Endothelial cell of umbilical vein (primary cell): ENCODE measurements around the gene LCNL1. TPM values are rescaled to one million over a fixed set of nuclear protein-coding genes. Genes with fewer than 3 reads are reported as not detected.

Source experiments
- BruUV-seq: library from RNA; stranded (reverse); fragments of 400-500 nt; replicated peaks from 2 replicates; lab custom pipeline; 2021; lab: Mats Ljungman, UMichigan
- CTCF ChIA-PET: fragments of 300-600, 350-600 bp; sonication (Branson Sonifier 250); formaldehyde crosslinking; loops from one replicate; lab custom pipeline; 2021; ENCODE audit warnings: antibody characterized with exemption, inconsistent platforms; lab: Charles Lee
- POLR2A ChIA-PET: fragments of 300-600, 350-600 bp; sonication (Branson Sonifier 250); formaldehyde crosslinking; loops from one replicate; lab custom pipeline; 2021; ENCODE audit warnings: antibody characterized with exemption, inconsistent platforms; lab: Charles Lee
- DNase-seq: peaks from one replicate; pipeline ENCODE4 v3.0.0-alpha.2; 2011; ENCODE audit warnings: low read depth, low spot score
- FAIRE-seq: peaks from 2 replicates; lab custom pipeline; 2011; peaks lifted over from hg19 to GRCh38; lab: Jason Lieb, UNC
- H2AFZ ChIP-seq: 2 replicates; pipeline ENCODE4 v1.6.0; 2012; ENCODE audit warnings: low read depth, low read length, control low read depth, inconsistent platforms
- H3K27ac ChIP-seq: 2 replicates; pipeline ENCODE4 v1.5.1; 2011; ENCODE audit warnings: low read depth, mild to moderate bottlenecking, control low read depth, low read length, moderate library complexity; ENCODE audit not compliant: insufficient read depth
- H3K27me3 ChIP-seq, 2 experiments: 2 replicates each; pipeline versions ENCODE4 v1.6.0 to v1.6.1; 2011; ENCODE audit warnings: low read length in 2 of 2, mixed read lengths in 1 of 2; ENCODE audit not compliant: control insufficient read depth in 2 of 2, insufficient read depth in 2 of 2
- H3K36me3 ChIP-seq, 2 experiments: 2 replicates in 1 of 2; 3 replicates in 1 of 2; pipeline ENCODE4 v1.5.1; 2011; ENCODE audit warnings: low read length in 2 of 2, mild to moderate bottlenecking in 1 of 2, moderate library complexity in 1 of 2; ENCODE audit not compliant: control insufficient read depth in 2 of 2, insufficient read depth in 2 of 2; ENCODE audit errors: extremely low read depth in 1 of 2
- H3K4me1 ChIP-seq: 3 replicates; pipeline ENCODE4 v1.5.1; 2011; ENCODE audit warnings: mild to moderate bottlenecking, low read length; ENCODE audit not compliant: control insufficient read depth, insufficient read depth; ENCODE audit errors: extremely low read depth
- H3K4me2 ChIP-seq: 2 replicates; pipeline ENCODE4 v1.6.1; 2011; ENCODE audit warnings: low read length, control low read depth, mixed read lengths; ENCODE audit not compliant: insufficient read depth
- H3K4me3 ChIP-seq, 3 experiments: fragments of 200-600 bp in 1 of 3; sonication (generic), shearing (Covaris generic) in 1 of 3; replicated peaks in 1 of 3; 2 replicates each; pipeline ENCODE4 v1.5.1; 2011 to 2016; ENCODE audit warnings: control low read depth in 3 of 3, low read length in 3 of 3, mild to moderate bottlenecking in 2 of 3, inconsistent platforms in 1 of 3, low read depth in 1 of 3, moderate library complexity in 1 of 3; ENCODE audit not compliant: insufficient read depth in 1 of 3
- H3K79me2 ChIP-seq: 2 replicates; pipeline ENCODE4 v1.6.0; 2012; ENCODE audit warnings: low read length, inconsistent platforms; ENCODE audit not compliant: control insufficient read depth, insufficient read depth
- H3K9ac ChIP-seq: replicated peaks from 2 replicates; pipeline ENCODE3; 2011; ENCODE audit warnings: low read length, control low read depth; ENCODE audit not compliant: insufficient read depth; ENCODE audit errors: extremely low read depth
- H3K9me1 ChIP-seq: replicated peaks from 3 replicates; pipeline ENCODE4 v1.6.0; 2011; ENCODE audit warnings: mild to moderate bottlenecking, low read length; ENCODE audit not compliant: control insufficient read depth, insufficient read depth; ENCODE audit errors: extremely low read depth
- H3K9me3 ChIP-seq: replicated peaks from 2 replicates; pipeline ENCODE4 v1.5.1; 2012; ENCODE audit warnings: low read length, inconsistent platforms; ENCODE audit not compliant: control insufficient read depth, insufficient read depth
- H4K20me1 ChIP-seq: replicated peaks from 2 replicates; pipeline ENCODE3; 2011; ENCODE audit warnings: mild to moderate bottlenecking, low read length; ENCODE audit not compliant: control insufficient read depth, insufficient read depth; ENCODE audit errors: extremely low read depth
- EZH2 ChIP-seq: IDR thresholded peaks from 2 replicates; pipeline ENCODE4 v1.6.1; 2012; ENCODE audit warnings: borderline replicate concordance, low read depth, mild to moderate bottlenecking, moderate library complexity, low read length, inconsistent platforms; ENCODE audit not compliant: severe bottlenecking
- FOS ChIP-seq: IDR thresholded peaks from 2 replicates; pipeline ENCODE4 v1.6.1; 2011; ENCODE audit warnings: mild to moderate bottlenecking, low read length, moderate library complexity, borderline replicate concordance; ENCODE audit not compliant: insufficient read depth
- GATA2 ChIP-seq: IDR thresholded peaks from 2 replicates; pipeline ENCODE4 v1.7.0; 2011; ENCODE audit warnings: low read depth, mild to moderate bottlenecking, moderate library complexity, mixed read lengths, low read length; ENCODE audit not compliant: insufficient read length, insufficient read depth
- JUN ChIP-seq: IDR thresholded peaks from 2 replicates; pipeline ENCODE4 v1.6.1; 2011; ENCODE audit warnings: borderline replicate concordance, low read depth; ENCODE audit not compliant: insufficient read length, insufficient read depth
- MYC ChIP-seq: IDR thresholded peaks from one replicate; pipeline ENCODE4 v1.6.1; 2011; ENCODE audit warnings: mild to moderate bottlenecking, low read depth, low read length
- POLR2A ChIP-seq: IDR thresholded peaks from 2 replicates; pipeline ENCODE4 v1.6.1; 2012; ENCODE audit warnings: low read depth, mild to moderate bottlenecking, control low read depth, low read length
- POLR2AphosphoS5 ChIP-seq: IDR thresholded peaks from 2 replicates; pipeline ENCODE4 v1.6.1; 2012; ENCODE audit warnings: low read depth, mild to moderate bottlenecking, control low read depth, low read length, moderate library complexity; ENCODE audit not compliant: insufficient read depth
- dilution Hi-C: fragments of 300-500 bp; cut with MboI; formaldehyde crosslinking; loops from one replicate; pipeline ENCODE4 v1.15.0; 2019; ENCODE audit warnings: low sequenced_read_pairs; ENCODE audit not compliant: extremely low pct_ligation_motif_present
- intact Hi-C: fragments of 100-400 bp; cut with micrococcal nuclease; formaldehyde crosslinking; loops from one replicate; pipeline ENCODE4 v1.10.0; 2022
- polyA plus RNA-seq, 4 experiments: library from polyadenylated mRNA; depleted of rRNA in 3 of 4; stranded (reverse) in 3 of 4; unstranded in 1 of 4; fragments of >200 nt; gene quantifications; 2 replicates each; pipeline versions ENCODE4 v1.2.1 to v1.2.3, GENCODE V29; 2011 to 2012; ENCODE audit warnings: missing spikeins in 1 of 4
- total RNA-seq: library from RNA; stranded (reverse); gene quantifications from 2 replicates; pipeline ENCODE4 v1.2.3, GENCODE V29; 2021
- TF ChIP-seq, protein P1 (sequence below), 2 donors: IDR thresholded peaks; 1 replicate in 1 of 2; 2 replicates in 1 of 2; pipeline ENCODE4 v1.5.1; 2011; ENCODE audit warnings: low read length in 2 of 2, mild to moderate bottlenecking in 2 of 2, moderate library complexity in 2 of 2, control low read depth in 1 of 2, inconsistent platforms in 1 of 2, low read depth in 1 of 2; ENCODE audit not compliant: insufficient read depth in 1 of 2; ENCODE audit errors: extremely low read depth in 1 of 2
- TF ChIP-seq, protein P2 (sequence below): IDR thresholded peaks from 2 replicates; pipeline ENCODE4 v1.6.1; 2011; ENCODE audit not compliant: insufficient read depth, insufficient read length

Gene LCNL1
- total and polyA plus RNA-seq, 2 donors (not counting 3 experiments of a cell fraction or from before 2014, with no cell fraction given): not detected

DNA sequence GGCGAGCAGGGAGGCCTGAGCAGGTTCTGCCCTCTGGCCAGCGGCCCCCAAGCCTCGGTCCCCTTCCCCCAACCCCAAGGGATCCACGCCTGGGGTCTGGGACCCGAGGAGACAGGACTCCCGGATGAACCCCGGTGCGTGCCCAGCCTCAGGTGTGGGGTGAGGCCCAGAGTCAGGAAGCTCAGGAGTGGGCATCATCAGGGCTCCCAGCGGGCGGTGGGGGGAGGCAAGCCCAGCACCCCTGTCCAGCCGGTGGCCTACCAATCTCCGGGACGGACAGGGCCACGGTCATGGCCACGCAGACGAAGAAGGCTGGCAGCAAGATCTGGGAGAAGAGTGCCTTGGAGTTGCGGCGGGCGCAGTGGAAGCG is 30.8 kb downstream of the LCNL1 start:
- H3K4me3 ChIP-seq: no peak overlapping the region
- dilution Hi-C loops: no loop called here

DNA sequence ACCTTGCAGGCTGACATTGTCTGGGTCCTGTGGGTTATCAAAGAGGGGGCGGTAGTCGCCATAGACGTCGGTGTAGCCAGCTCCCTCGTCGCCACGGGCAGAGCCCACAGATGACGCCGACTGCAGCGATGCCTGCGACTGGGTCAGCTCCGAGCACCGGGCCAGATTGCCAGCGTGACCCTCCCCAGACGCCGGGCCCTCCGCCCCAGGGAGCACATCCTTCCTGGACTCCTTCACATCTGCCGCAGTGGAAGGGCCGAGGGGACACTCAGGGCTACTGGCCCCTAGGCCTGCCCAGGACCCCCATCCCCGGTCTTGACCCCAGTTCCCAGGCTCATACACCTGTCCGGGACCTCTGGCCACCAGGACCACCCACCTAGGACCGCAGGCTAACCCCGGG is 31.4 kb downstream of the LCNL1 start:
- Histone ChIP-seq H4K20me1 (no peaks in the 10 kb centered on the region), H3K36me3 (no peaks in the 10 kb centered on the region), H2AFZ (no peak overlapping the region), H3K79me2 (no peaks in the 10 kb centered on the region), H3K9me1 (no peaks in the 10 kb centered on the region), H3K4me2 (no peak overlapping the region), H3K27me3 (no peaks in the 10 kb centered on the region), H3K9me3 (no peaks in the 10 kb centered on the region), H3K9ac (no peak overlapping the region), H3K27ac (no peak overlapping the region), H3K4me1 (no peaks in the 10 kb centered on the region), H3K4me3 (no peak overlapping the region)
- dilution Hi-C loops (no loop called here), intact Hi-C loops (no loop called here)
- DNase-seq (no peak), FAIRE-seq (no peak)
- ChIA-PET CTCF (interaction anchor here (1.2 to 2.0 kb wide), 2 partner anchors 15 kb away, joined by 3 to 10 read pairs; no protein-coding TSS in a partner anchor), POLR2A (no interaction called here)
- TF ChIP-seq GATA2 (no peak), POLR2A (no peak), EZH2 (no peak), POLR2AphosphoS5 (no peak), JUN (no peak), FOS (no peak), MYC (no peak)
- TF ChIP-seq, protein P1, sequence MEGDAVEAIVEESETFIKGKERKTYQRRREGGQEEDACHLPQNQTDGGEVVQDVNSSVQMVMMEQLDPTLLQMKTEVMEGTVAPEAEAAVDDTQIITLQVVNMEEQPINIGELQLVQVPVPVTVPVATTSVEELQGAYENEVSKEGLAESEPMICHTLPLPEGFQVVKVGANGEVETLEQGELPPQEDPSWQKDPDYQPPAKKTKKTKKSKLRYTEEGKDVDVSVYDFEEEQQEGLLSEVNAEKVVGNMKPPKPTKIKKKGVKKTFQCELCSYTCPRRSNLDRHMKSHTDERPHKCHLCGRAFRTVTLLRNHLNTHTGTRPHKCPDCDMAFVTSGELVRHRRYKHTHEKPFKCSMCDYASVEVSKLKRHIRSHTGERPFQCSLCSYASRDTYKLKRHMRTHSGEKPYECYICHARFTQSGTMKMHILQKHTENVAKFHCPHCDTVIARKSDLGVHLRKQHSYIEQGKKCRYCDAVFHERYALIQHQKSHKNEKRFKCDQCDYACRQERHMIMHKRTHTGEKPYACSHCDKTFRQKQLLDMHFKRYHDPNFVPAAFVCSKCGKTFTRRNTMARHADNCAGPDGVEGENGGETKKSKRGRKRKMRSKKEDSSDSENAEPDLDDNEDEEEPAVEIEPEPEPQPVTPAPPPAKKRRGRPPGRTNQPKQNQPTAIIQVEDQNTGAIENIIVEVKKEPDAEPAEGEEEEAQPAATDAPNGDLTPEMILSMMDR (IDR thresholded peaks at IDR 0.05; ENCODE audit: extremely low read depth in 1 of 2, insufficient read depth in 1 of 2, low read depth in 1 of 2, low read length in 2 of 2): no peak
- TF ChIP-seq, protein P2, sequence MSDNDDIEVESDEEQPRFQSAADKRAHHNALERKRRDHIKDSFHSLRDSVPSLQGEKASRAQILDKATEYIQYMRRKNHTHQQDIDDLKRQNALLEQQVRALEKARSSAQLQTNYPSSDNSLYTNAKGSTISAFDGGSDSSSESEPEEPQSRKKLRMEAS: no peak
- BruUV-seq: no TSS peak

More for the DNA sequence above, 30.8 kb downstream of the LCNL1 start:
- no peaks in the 10 kb centered on the region for H4K20me1 ChIP-seq
- H3K4me1 ChIP-seq: no peaks in the 10 kb centered on the region
- H3K27me3 ChIP-seq: no peaks in the 10 kb centered on the region
- H2AFZ ChIP-seq: no peak overlapping the region
- CTCF ChIA-PET: interaction anchor here (1.2 kb wide), 1 partner anchor 16 kb away, joined by 3 read pairs; no protein-coding TSS in a partner anchor
- no peaks in the 10 kb centered on the region for H3K9me3 ChIP-seq
- H3K9ac ChIP-seq: no peak overlapping the region
- H3K36me3 ChIP-seq: no peaks in the 10 kb centered on the region
- H3K9me1 ChIP-seq: no peaks in the 10 kb centered on the region
- POLR2A ChIA-PET: no interaction called here
- BruUV-seq: no TSS peak
- no peak overlapping the region for H3K4me2 ChIP-seq
- TF ChIP-seq POLR2A: no peak
- no peak for TF ChIP-seq EZH2
- DNase-seq: no peak
- intact Hi-C loops: no loop called here
- no peak for FAIRE-seq
- no peak overlapping the region for H3K27ac ChIP-seq
- H3K79me2 ChIP-seq: no peaks in the 10 kb centered on the region
